BJ (cell line): ENCODE results near the gene ARHGEF28. TPM values are rescaled to one million over a fixed set of nuclear protein-coding genes. Genes with fewer than 3 reads are reported as not detected.

Experiments used
- CTCF ChIA-PET: fragments of 350-600 bp; formaldehyde crosslinking; extraction: SDS; loops from one replicate; lab custom pipeline; 2021; ENCODE audit warnings: antibody characterized with exemption, inconsistent platforms; lab: Yijun Ruan, JAX
- POLR2A ChIA-PET: fragments of 300-600 bp; sonication (Branson Sonifier 250); formaldehyde crosslinking; extraction: SDS; loops from one replicate; lab custom pipeline; 2021; ENCODE audit warnings: antibody characterized with exemption; lab: Charles Lee
- DNase-seq: peaks from one replicate; pipeline ENCODE4 v3.0.0-alpha.2; 2011; ENCODE audit warnings: low read depth
- H3K27me3 ChIP-seq: 2 replicates; pipeline ENCODE4 v1.6.0; 2011; ENCODE audit warnings: low read length; ENCODE audit not compliant: control insufficient read depth, insufficient read depth
- H3K36me3 ChIP-seq: 2 replicates; pipeline ENCODE4 v1.5.1; 2011; ENCODE audit warnings: low read length; ENCODE audit not compliant: control insufficient read depth, insufficient read depth
- H3K4me3 ChIP-seq: 2 replicates; pipeline ENCODE4 v1.5.1; 2011; ENCODE audit warnings: low read depth, mild to moderate bottlenecking, control low read depth, low read length
- polyA plus RNA-seq: library from polyadenylated mRNA; depleted of rRNA; stranded (reverse); fragments of >200 nt; gene quantifications from 2 replicates; pipeline ENCODE4 v1.2.3, GENCODE V29; 2011
- TF ChIP-seq, protein P1 (sequence below): IDR thresholded peaks from 2 replicates; pipeline ENCODE4 v1.5.1; 2011; ENCODE audit warnings: low read depth, mild to moderate bottlenecking, control low read depth, inconsistent platforms, low read length, moderate library complexity; ENCODE audit not compliant: insufficient read depth

ARHGEF28 gene
- polyA plus RNA-seq, 1 experiment: 2.8 TPM

GRCh38 chr5:73698011-73698410 is 72.0 kb downstream of the ARHGEF28 start:
- DNase-seq: no peak
- ChIA-PET POLR2A (no interaction called here), CTCF (interaction anchor here (1.1 to 1.2 kb wide), 2 partner anchors 9 to 107 kb away, joined by 5 to 7 read pairs; no protein-coding TSS in a partner anchor)

DNA sequence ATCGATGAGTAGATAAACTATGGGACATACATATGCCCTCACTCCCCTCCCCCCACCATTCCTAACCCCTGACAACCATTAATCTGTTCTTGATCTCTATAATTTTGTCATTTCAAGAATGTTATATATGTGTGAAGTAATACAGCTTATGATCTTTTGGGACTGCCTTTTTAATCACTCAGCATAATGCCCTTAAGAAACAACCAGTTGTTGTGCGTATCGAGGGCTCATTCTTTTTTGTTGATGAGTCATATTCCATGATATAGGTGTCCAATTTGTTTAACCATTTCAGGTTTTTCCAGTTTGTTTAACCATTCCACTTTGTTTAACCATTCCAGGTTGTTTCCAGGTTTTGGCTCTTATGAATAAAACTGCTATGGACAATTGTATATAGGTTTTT is 75.6 kb downstream of the ARHGEF28 start:
- TF ChIP-seq, protein P1, sequence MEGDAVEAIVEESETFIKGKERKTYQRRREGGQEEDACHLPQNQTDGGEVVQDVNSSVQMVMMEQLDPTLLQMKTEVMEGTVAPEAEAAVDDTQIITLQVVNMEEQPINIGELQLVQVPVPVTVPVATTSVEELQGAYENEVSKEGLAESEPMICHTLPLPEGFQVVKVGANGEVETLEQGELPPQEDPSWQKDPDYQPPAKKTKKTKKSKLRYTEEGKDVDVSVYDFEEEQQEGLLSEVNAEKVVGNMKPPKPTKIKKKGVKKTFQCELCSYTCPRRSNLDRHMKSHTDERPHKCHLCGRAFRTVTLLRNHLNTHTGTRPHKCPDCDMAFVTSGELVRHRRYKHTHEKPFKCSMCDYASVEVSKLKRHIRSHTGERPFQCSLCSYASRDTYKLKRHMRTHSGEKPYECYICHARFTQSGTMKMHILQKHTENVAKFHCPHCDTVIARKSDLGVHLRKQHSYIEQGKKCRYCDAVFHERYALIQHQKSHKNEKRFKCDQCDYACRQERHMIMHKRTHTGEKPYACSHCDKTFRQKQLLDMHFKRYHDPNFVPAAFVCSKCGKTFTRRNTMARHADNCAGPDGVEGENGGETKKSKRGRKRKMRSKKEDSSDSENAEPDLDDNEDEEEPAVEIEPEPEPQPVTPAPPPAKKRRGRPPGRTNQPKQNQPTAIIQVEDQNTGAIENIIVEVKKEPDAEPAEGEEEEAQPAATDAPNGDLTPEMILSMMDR: no peak
- no peaks in the 10 kb centered on the region for H3K27me3 ChIP-seq
- no peak overlapping the region for H3K4me3 ChIP-seq
- ChIA-PET CTCF (no interaction called here), POLR2A (no interaction called here)
- DNase-seq: no peak
- no peaks in the 10 kb centered on the region for H3K36me3 ChIP-seq

More at GRCh38 chr5:73698011-73698410, 72.0 kb downstream of the ARHGEF28 start:
- no peaks in the 10 kb centered on the region for H3K36me3 ChIP-seq
- H3K27me3 ChIP-seq: no peaks in the 10 kb centered on the region
- TF ChIP-seq, protein P1: no peak
- no peak overlapping the region for H3K4me3 ChIP-seq

DNA sequence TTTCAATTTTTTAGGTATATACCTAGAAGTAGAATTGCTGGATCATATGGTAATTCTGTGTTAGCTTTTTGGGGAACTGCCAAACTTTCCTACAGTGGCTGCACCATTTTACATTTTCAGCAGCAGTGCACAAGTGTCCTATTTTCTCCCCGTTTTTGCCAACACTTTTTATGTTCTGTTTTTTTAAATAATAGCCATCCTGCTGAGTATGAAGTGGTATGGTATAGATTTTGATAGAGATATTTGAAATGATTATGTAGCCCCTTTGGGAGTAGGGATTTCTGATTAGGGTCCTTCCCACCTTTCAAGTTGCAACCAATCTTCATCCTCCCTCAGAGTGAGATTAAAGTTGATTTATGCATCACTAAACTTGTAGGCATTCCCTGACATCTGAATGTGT is 76.5 kb downstream of the ARHGEF28 start:
- CTCF ChIA-PET: interaction anchor here (1.0 to 1.2 kb wide), 3 partner anchors 9 to 82 kb away, joined by 3 to 4 read pairs (median 3); no protein-coding TSS in a partner anchor
- POLR2A ChIA-PET: no interaction called here
- Histone ChIP-seq H3K4me3 (no peak overlapping the region), H3K36me3 (no peaks in the 10 kb centered on the region), H3K27me3 (no peaks in the 10 kb centered on the region)
- no peak for DNase-seq
- TF ChIP-seq, protein P1: no peak

GRCh38 chr5:73702951-73703350 is 77.0 kb downstream of the ARHGEF28 start:
- no peak for DNase-seq
- TF ChIP-seq, protein P1: no peak
- H3K27me3 ChIP-seq: no peaks in the 10 kb centered on the region
- POLR2A ChIA-PET: no interaction called here
- CTCF ChIA-PET: interaction anchor here (0.7 to 1.2 kb wide), 4 partner anchors 9 to 164 kb away, joined by 3 to 4 read pairs (median 3); no protein-coding TSS in a partner anchor
- no peaks in the 10 kb centered on the region for H3K36me3 ChIP-seq
- no peak overlapping the region for H3K4me3 ChIP-seq

DNA sequence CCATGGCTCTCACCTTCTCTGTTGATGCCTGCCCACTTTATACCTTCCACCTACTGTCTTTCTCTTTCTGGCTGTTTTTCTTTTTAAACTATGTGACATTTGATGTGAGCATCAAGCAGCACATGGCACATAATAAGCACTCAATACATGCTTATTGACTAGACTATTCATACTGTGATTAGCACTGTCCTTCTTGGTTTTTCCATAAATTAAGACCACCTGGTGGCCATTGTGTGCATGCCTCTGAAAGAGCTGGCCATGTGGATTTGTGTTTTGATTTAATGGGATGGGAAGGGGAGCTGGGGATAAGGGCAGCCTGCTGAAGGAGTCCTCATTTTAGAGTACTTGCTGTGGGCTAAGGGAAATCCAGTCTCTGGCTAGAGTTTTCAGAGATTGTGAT is 79.4 kb downstream of the ARHGEF28 start:
- no peaks in the 10 kb centered on the region for H3K36me3 ChIP-seq
- TF ChIP-seq, protein P1: no peak
- ChIA-PET POLR2A (no interaction called here), CTCF (interaction anchor here (1.3 kb wide), 1 partner anchor 15 kb away, joined by 4 read pairs; no protein-coding TSS in a partner anchor)
- no peak overlapping the region for H3K4me3 ChIP-seq
- no peak for DNase-seq
- H3K27me3 ChIP-seq: no peaks in the 10 kb centered on the region
